A549 (cell line): ENCODE data around the gene GPR160. TPM values are rescaled to one million over a fixed set of nuclear protein-coding genes. Genes with fewer than 3 reads are reported as not detected.

Experiments used
- ATAC-seq, 2 experiments: fragments of 200-7000 bp in 1 of 2; fragments of >200 bp in 1 of 2; cut with Nextera tagmentation in 1 of 2; cut with Tn5 transposase in 1 of 2; 3 replicates each; pipeline versions ENCODE4 v1.8.0 to v1.9.1; 2018 to 2020; ENCODE audit warnings: mild to moderate bottlenecking in 1 of 2, moderate library complexity in 1 of 2
- CTCF ChIA-PET: fragments of 300-600 bp; sonication (Branson Sonifier 250); formaldehyde crosslinking; extraction: SDS; loops from one replicate; lab custom pipeline; 2021; ENCODE audit warnings: antibody characterized with exemption, inconsistent platforms; lab: Yijun Ruan, JAX
- POLR2A ChIA-PET: fragments of 350-600 bp; formaldehyde crosslinking; extraction: SDS; loops from one replicate; lab custom pipeline; 2021; ENCODE audit warnings: antibody characterized with exemption, inconsistent platforms; lab: Yijun Ruan, JAX
- DNase-seq, 2 experiments: peaks; one replicate each; pipeline versions ENCODE4 v3.0.0 to v3.0.0-alpha.2; 2011 to 2016; ENCODE audit warnings: low read depth in 1 of 2, low spot score in 1 of 2
- FAIRE-seq: peaks from 2 replicates; lab custom pipeline; 2011; peaks lifted over from hg19 to GRCh38; lab: Jason Lieb, UNC
- H3K27ac ChIP-seq, 2 experiments: fragments of >200 bp; sonication (Bioruptor Twin); formaldehyde crosslinking; 3 replicates each; pipeline ENCODE4 v1.5.1; 2016 to 2017
- H3K4me1 ChIP-seq: fragments of >200 bp; sonication (Bioruptor Twin); formaldehyde crosslinking; 3 replicates; pipeline ENCODE4 v1.6.1; 2016
- H3K4me2 ChIP-seq: fragments of >200 bp; sonication (Bioruptor Twin); formaldehyde crosslinking; 3 replicates; pipeline ENCODE4 v1.6.1; 2016
- H3K4me3 ChIP-seq: fragments of >200 bp; sonication (Bioruptor Twin); formaldehyde crosslinking; 3 replicates; pipeline ENCODE4 v1.5.1; 2016
- H3K9me3 ChIP-seq: fragments of >200 bp; sonication (Bioruptor Twin); formaldehyde crosslinking; 3 replicates; pipeline ENCODE4 v1.6.1; 2016
- ATOH8 ChIP-seq: fragments of 250-450 bp; sonication (Bioruptor Pico); IDR thresholded peaks from 2 replicates; pipeline ENCODE4 v1.5.0; 2020; ENCODE audit warnings: low read depth, mild to moderate bottlenecking, moderate library complexity
- BCL3 ChIP-seq: fragments of >200 bp; sonication (Bioruptor Twin); formaldehyde crosslinking; IDR thresholded peaks from 3 replicates; pipeline ENCODE4 v1.6.1; 2016
- CEBPB ChIP-seq, 2 experiments: fragments of >200 bp in 1 of 2; sonication (Bioruptor Twin) in 1 of 2; formaldehyde crosslinking in 1 of 2; IDR thresholded peaks; 2 replicates each; pipeline ENCODE4 v1.6.1; 2012 to 2016
- CTCF ChIP-seq: fragments of >200 bp; sonication (Bioruptor Twin); formaldehyde crosslinking; IDR thresholded peaks from 3 replicates; pipeline ENCODE4 v1.5.1; 2016
- EHF ChIP-seq: fragments of 250-450 bp; sonication (Bioruptor Pico); IDR thresholded peaks from 2 replicates; pipeline ENCODE4 v1.5.0; 2020; ENCODE audit warnings: mild to moderate bottlenecking
- EP300 ChIP-seq, 2 experiments: fragments of >200 bp; sonication (Bioruptor Twin); formaldehyde crosslinking; IDR thresholded peaks; 2 replicates in 1 of 2; 3 replicates in 1 of 2; pipeline ENCODE4 v1.6.1; 2016 to 2017
- FOSB ChIP-seq: fragments of 250-450 bp; sonication (Bioruptor Pico); IDR thresholded peaks from 2 replicates; pipeline ENCODE4 v1.5.0; 2020; ENCODE audit warnings: mild to moderate bottlenecking, moderate library complexity
- FOXS1 ChIP-seq: fragments of 250-450 bp; sonication (Bioruptor Pico); IDR thresholded peaks from 2 replicates; pipeline ENCODE4 v1.5.0; 2020; ENCODE audit warnings: mild to moderate bottlenecking, moderate library complexity
- HDAC2 ChIP-seq: fragments of 200-600 bp; sonication (generic); IDR thresholded peaks from 2 replicates; pipeline ENCODE4 v1.6.1; 2016
- HES2 ChIP-seq: fragments of >200 bp; sonication (Bioruptor Twin); formaldehyde crosslinking; IDR thresholded peaks from 2 replicates; pipeline ENCODE4 v1.6.1; 2016
- HOXA7 ChIP-seq: fragments of 250-450 bp; sonication (Bioruptor Pico); IDR thresholded peaks from 2 replicates; pipeline ENCODE4 v1.5.0; 2020; ENCODE audit warnings: mild to moderate bottlenecking, moderate library complexity
- HOXB13 ChIP-seq: fragments of 250-450 bp; sonication (Bioruptor Pico); IDR thresholded peaks from 2 replicates; pipeline ENCODE4 v1.5.0; 2020; ENCODE audit warnings: low read depth, mild to moderate bottlenecking, moderate library complexity
- JUNB ChIP-seq: fragments of >200 bp; sonication (Bioruptor Twin); formaldehyde crosslinking; IDR thresholded peaks from 2 replicates; pipeline ENCODE4 v1.6.1; 2016
- MAX ChIP-seq: IDR thresholded peaks from 2 replicates; pipeline ENCODE4 v1.6.1; 2012
- NPAS2 ChIP-seq: fragments of 250-450 bp; sonication (Bioruptor Pico); IDR thresholded peaks from 2 replicates; pipeline ENCODE4 v1.8.0; 2022; ENCODE audit warnings: mild to moderate bottlenecking, moderate library complexity, borderline replicate concordance
- NR3C1 ChIP-seq: fragments of >200 bp; sonication (Bioruptor Twin); formaldehyde crosslinking; IDR thresholded peaks from 3 replicates; pipeline ENCODE4 v1.6.1; 2017
- PBX3 ChIP-seq: IDR thresholded peaks from 2 replicates; pipeline ENCODE4 v1.6.1; 2012
- PHF8 ChIP-seq: fragments of 200-600 bp; sonication (generic); IDR thresholded peaks from 2 replicates; pipeline ENCODE4 v1.6.1; 2016; ENCODE audit warnings: low read depth, mild to moderate bottlenecking, antibody characterized with exemption, moderate library complexity, borderline replicate concordance
- RAD21 ChIP-seq, 2 experiments: fragments of >200 bp in 1 of 2; sonication (Bioruptor Twin) in 1 of 2; formaldehyde crosslinking in 1 of 2; IDR thresholded peaks in 1 of 2; conservative IDR thresholded peaks in 1 of 2; 2 replicates in 1 of 2; 3 replicates in 1 of 2; pipeline ENCODE4 v1.6.1; 2012 to 2018; ENCODE audit warnings: inconsistent platforms in 1 of 2
- RCOR1 ChIP-seq: fragments of 150-350 bp; IDR thresholded peaks from 2 replicates; pipeline ENCODE4 v1.6.1; 2014; ENCODE audit warnings: antibody characterized with exemption, low read length, low read depth
- SREBF2 ChIP-seq: fragments of 450-650 bp; IDR thresholded peaks from 2 replicates; pipeline ENCODE4 v1.6.1; 2014; ENCODE audit warnings: mild to moderate bottlenecking, moderate library complexity
- TFCP2L1 ChIP-seq: fragments of 250-450 bp; sonication (Bioruptor Pico); IDR thresholded peaks from 2 replicates; pipeline ENCODE4 v1.5.0; 2021; ENCODE audit warnings: mild to moderate bottlenecking
- TP53 ChIP-seq: fragments of 250-450 bp; sonication (Bioruptor Pico); IDR thresholded peaks from 2 replicates; pipeline ENCODE4 v1.5.0; 2021; ENCODE audit warnings: mild to moderate bottlenecking, moderate library complexity
- USF2 ChIP-seq: fragments of 450-650 bp; IDR thresholded peaks from 2 replicates; pipeline ENCODE4 v1.6.1; 2014; ENCODE audit warnings: antibody characterized with exemption
- ZC3H11A ChIP-seq: fragments of 450-650 bp; IDR thresholded peaks from 2 replicates; pipeline ENCODE4 v1.6.1; 2014; ENCODE audit warnings: antibody characterized with exemption, mild to moderate bottlenecking
- ZFP36 ChIP-seq: fragments of 450-650 bp; IDR thresholded peaks from 2 replicates; pipeline ENCODE4 v1.6.1; 2014; ENCODE audit warnings: borderline replicate concordance; ENCODE audit not compliant: partially characterized antibody
- WGBS: methylation state at CpG from one replicate; pipeline ENCODE4 v1.1.6; 2017; ENCODE audit errors: missing lambda C conversion rate; 5-methylcytosine and 5-hydroxymethylcytosine counted together
- polyA plus RNA-seq, 4 experiments: library from polyadenylated mRNA; depleted of rRNA in 3 of 4; stranded (reverse); fragments of >200 nt; fragmentation: RNase III in 1 of 4; extraction: RNeasy Plus Mini Kit Qiagen cat#74134 plus additional on column Dnase treatment in 1 of 4; gene quantifications; 2 replicates in 3 of 4; 3 replicates in 1 of 4; pipeline ENCODE4 v1.2.3, GENCODE V29; 2011 to 2017

Gene GPR160
- polyA plus RNA-seq, 2 of the 4 experiments (the other 2 are of a cell fraction): 2.0 to 6.3 TPM

- Histone ChIP-seq H3K4me3 (no peak overlapping the region), H3K4me2 (no peak overlapping the region), H3K4me1 (peaks cover 16% of the 10 kb centered on the region; the same call in 2 of the 3 replicates), H3K9me3 (no peaks in the 10 kb centered on the region; the same call in 2 of the 3 replicates), H3K27ac (peak overlapping the region in 1 of 2 experiments; percentile 21; a peak in 2 of 6 replicates)
- DNase-seq: no peak
- ATAC-seq: no peak
- TF ChIP-seq ZC3H11A (no peak), ZFP36 (no peak), PHF8 (no peak), MAX (no peak), NR3C1 (no peak), FOXS1 (CRISPR knock-in tag) (no peak), EP300 (IDR thresholded peaks at IDR 0.05) (no peak), CEBPB (IDR thresholded peaks at IDR 0.05) (no peak), FOSB (CRISPR knock-in tag) (no peak), USF2 (no peak), BCL3 (no peak), TP53 (CRISPR knock-in tag) (no peak)
- ChIA-PET POLR2A (no interaction called here), CTCF (no interaction called here)
- no peak for FAIRE-seq
Measured at GRCh38 chr3:170130532-170130931, 92.7 kb downstream of the GPR160 start.

GRCh38 chr3:170132335-170132734 is 94.5 kb downstream of the GPR160 start:
- WGBS: 83% methylated on average over 2 of the region's 2 CpGs
- ATAC-seq: no peak
- Histone ChIP-seq H3K4me3 (no peak overlapping the region), H3K9me3 (no peaks in the 10 kb centered on the region; the same call in 2 of the 3 replicates), H3K4me2 (no peak overlapping the region), H3K4me1 (peaks cover 16% of the 10 kb centered on the region; the same call in 2 of the 3 replicates), H3K27ac (no peak overlapping the region)
- ChIA-PET CTCF (interaction anchor here (1.1 to 1.7 kb wide), 2 partner anchors 43 to 49 kb away, joined by 4 to 7 read pairs; no protein-coding TSS in a partner anchor), POLR2A (no interaction called here)
- no peak for FAIRE-seq
- DNase-seq: peak in 1 of 2 experiments; percentile 11
- no peak for TF ChIP-seq RCOR1
- TF ChIP-seq JUNB: no peak
- no peak for TF ChIP-seq EHF (CRISPR knock-in tag)
- no peak for TF ChIP-seq HES2
- TF ChIP-seq CTCF: no peak
- no peak for TF ChIP-seq TP53 (CRISPR knock-in tag)
- TF ChIP-seq RAD21 (conservative IDR thresholded peaks at IDR 0.05 in 1 of 2, IDR thresholded peaks at IDR 0.05 in 1 of 2): no peak
- TF ChIP-seq HDAC2: no peak
- no peak for TF ChIP-seq ATOH8 (CRISPR knock-in tag)
- no peak for TF ChIP-seq HOXA7
- no peak for TF ChIP-seq NPAS2 (CRISPR knock-in tag)
- TF ChIP-seq BCL3: no peak
- TF ChIP-seq CEBPB (IDR thresholded peaks at IDR 0.05): no peak
- TF ChIP-seq TFCP2L1 (CRISPR knock-in tag): no peak
- no peak for TF ChIP-seq HOXB13 (CRISPR knock-in tag)
- no peak for TF ChIP-seq PBX3
- no peak for TF ChIP-seq PHF8
- TF ChIP-seq ZFP36: no peak
- TF ChIP-seq SREBF2: no peak
- TF ChIP-seq MAX: no peak
